Effector CD4-positive, alpha-beta T cell (primary cell): ENCODE results near the gene PKNOX1.
"Not testable (repeated sequence)": the region's sequence is repeated elsewhere in the genome, so short reads cannot be mapped to it uniquely, and the experiment has no call there.

Experiments used
- DNase-seq: peaks from one replicate; pipeline ENCODE4 v3.0.0-alpha.2; 2020

The PKNOX1 gene

GRCh38 chr21:43021756-43022600, 47.6 kb downstream of the PKNOX1 start:
- DNase-seq, result no peak

GRCh38 chr21:43023175-43023574, 48.8 kb downstream of the PKNOX1 start:
- DNase-seq, result no peak

GRCh38 chr21:43024439-43025136, 50.2 kb downstream of the PKNOX1 start:
- DNase-seq, result no peak

GRCh38 chr21:43025636-43026180, 51.3 kb downstream of the PKNOX1 start:
- DNase-seq, result no peak

GRCh38 chr21:43027846-43028731, 53.7 kb downstream of the PKNOX1 start:
- no peak for DNase-seq

GRCh38 chr21:43029785-43030184, 55.4 kb downstream of the PKNOX1 start:
- no peak for DNase-seq

GRCh38 chr21:43031121-43031619, 56.8 kb downstream of the PKNOX1 start:
- DNase-seq, result no peak

- DNase-seq, result no peak
Observed at GRCh38 chr21:43034101-43034500, 59.7 kb downstream of the PKNOX1 start.

GRCh38 chr21:43034826-43035225, 60.5 kb downstream of the PKNOX1 start:
- DNase-seq, result no peak

- not testable (repeated sequence) for DNase-seq
Observed at GRCh38 chr21:43036889-43037288, 62.5 kb downstream of the PKNOX1 start.

GRCh38 chr21:43037918-43038658, 63.7 kb downstream of the PKNOX1 start:
- not testable (repeated sequence) for DNase-seq

- DNase-seq, result not testable (repeated sequence)
Observed at GRCh38 chr21:43038659-43039044, 64.3 kb downstream of the PKNOX1 start.

GRCh38 chr21:43042169-43042568, 67.8 kb downstream of the PKNOX1 start:
- not testable (repeated sequence) for DNase-seq

GRCh38 chr21:43043291-43043690, 68.9 kb downstream of the PKNOX1 start:
- not testable (repeated sequence) for DNase-seq

- DNase-seq, result not testable (repeated sequence)
Observed at GRCh38 chr21:43044547-43044946, 70.2 kb downstream of the PKNOX1 start.

GRCh38 chr21:43045165-43045875, 71.0 kb downstream of the PKNOX1 start:
- DNase-seq, result not testable (repeated sequence)

GRCh38 chr21:43045876-43046821, 71.8 kb downstream of the PKNOX1 start:
- not testable (repeated sequence) for DNase-seq

GRCh38 chr21:43053112-43053511, 78.8 kb downstream of the PKNOX1 start:
- DNase-seq, result not testable (repeated sequence)

GRCh38 chr21:43062955-43063664, 88.7 kb downstream of the PKNOX1 start:
- not testable (repeated sequence) for DNase-seq
